ENCODE data around the gene PGPEP1.

Gene PGPEP1

DNA sequence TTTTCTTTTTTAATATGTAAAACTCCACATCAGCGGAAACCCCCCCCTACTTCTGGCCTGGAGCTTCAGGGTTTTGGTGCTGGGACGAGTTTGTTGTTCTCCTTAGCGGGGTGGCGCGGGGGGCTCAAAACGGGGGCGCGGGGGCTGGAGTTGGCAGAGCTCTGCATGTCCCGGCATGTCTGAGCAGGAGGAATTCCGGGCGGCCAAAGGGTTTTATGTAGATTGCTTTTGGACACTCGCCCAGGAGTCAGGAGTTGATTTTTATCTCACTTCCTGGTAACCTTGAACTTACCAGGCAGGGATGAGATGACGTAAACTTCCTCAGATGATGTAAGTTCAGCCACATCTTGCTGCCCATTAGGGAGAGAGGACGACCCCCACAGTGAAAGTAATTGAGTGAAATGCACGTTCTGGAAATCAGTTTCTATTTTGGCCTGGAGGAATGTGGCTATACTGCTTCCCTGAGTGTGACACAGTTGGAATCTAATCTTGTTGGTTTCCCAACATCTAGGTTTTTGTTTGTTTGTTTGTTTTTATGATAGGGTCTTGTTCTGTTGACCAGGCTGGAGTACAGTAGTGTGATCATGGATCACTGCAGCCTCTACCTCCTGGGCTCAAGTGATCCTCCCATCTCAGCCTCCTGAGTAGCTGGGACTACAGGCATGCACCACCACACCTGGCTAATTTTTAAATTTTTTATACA, 24.6 kb downstream of the PGPEP1 start:
- H3K9ac ChIP-seq (ENCODE audit: low read length) = peak overlapping the region; percentile 56
- no peaks in the 10 kb centered on the region for H3K27me3 ChIP-seq (ENCODE audit: low read depth, low read length)
- peaks cover 31% of the 10 kb centered on the region for H3K4me1 ChIP-seq (ENCODE audit: low read length)
- H3K4me2 ChIP-seq (ENCODE audit: low read length) = peak overlapping the region; percentile 58
- no peaks in the 10 kb centered on the region for H4K20me1 ChIP-seq (ENCODE audit: insufficient read depth, low read length)
- H3K27ac ChIP-seq (ENCODE audit: low read length) = peak overlapping the region; percentile 46
- no peaks in the 10 kb centered on the region for H3K79me2 ChIP-seq (ENCODE audit: low read length)
- TF ChIP-seq EZH2phosphoT487 (IDR thresholded peaks at IDR 0.05; ENCODE audit: low read depth) (no peak), CTCF (IDR thresholded peaks at IDR 0.05; ENCODE audit: low read depth, low read length) (no peak)
- H3K36me3 ChIP-seq (replicated peaks; ENCODE audit: low read depth, low read length) = peaks cover 3% of the 10 kb centered on the region
- H3K9me3 ChIP-seq (ENCODE audit: insufficient read depth, low read length) = no peaks in the 10 kb centered on the region
- peak overlapping the region; percentile 27 for H2AFZ ChIP-seq (ENCODE audit: low read depth, low read length)
- H3K4me3 ChIP-seq (ENCODE audit: low read length) = peak overlapping the region; percentile 56

- peak overlapping the region; percentile 46 for H3K27ac ChIP-seq (ENCODE audit: low read length)
Measured at GRCh38 chr19:18366021-18366435, 25.6 kb downstream of the PGPEP1 start.

DNA sequence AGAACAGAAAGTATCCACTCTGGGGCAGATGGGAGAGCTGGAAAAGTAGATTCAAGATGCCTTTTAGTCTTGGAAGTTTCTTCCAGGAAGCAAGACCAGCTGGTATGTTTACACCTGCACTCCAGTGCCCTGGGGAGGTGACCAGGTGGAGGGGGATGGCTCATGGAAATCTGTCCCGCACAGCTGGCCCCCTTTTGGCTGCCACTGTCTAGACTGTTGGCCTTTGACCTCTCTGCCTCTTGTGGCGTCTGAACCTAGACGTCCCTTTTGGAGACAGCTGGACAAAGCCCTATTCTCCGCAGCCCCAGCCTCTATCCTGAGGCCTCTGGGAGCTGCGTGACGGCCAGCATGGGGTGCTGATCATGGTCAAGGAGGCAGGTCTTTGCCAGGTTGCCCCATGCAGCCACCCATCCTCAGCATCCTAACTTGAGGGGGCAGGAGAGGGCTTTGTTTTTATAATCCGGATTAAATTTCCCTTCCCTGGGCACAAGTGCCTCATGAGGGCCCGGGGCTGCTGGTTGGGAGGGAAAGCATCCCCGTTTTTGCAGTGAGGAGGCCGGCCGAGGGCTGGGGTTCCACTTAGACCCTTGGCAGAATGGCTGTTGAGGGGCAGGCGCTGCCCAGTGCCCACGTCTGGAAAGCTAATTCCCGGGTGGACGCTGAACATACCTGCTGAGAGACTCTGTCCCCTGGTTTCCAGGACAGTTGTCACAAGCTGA, 28.3 kb downstream of the PGPEP1 start:
- Histone ChIP-seq H3K27ac (ENCODE audit: low read length) (no peak overlapping the region), H3K9ac (ENCODE audit: low read length) (no peak overlapping the region), H3K79me2 (ENCODE audit: low read length) (no peaks in the 10 kb centered on the region), H4K20me1 (ENCODE audit: insufficient read depth, low read length) (no peaks in the 10 kb centered on the region), H3K36me3 (replicated peaks; ENCODE audit: low read depth, low read length) (peaks cover 3% of the 10 kb centered on the region), H2AFZ (ENCODE audit: low read depth, low read length) (no peak overlapping the region), H3K4me1 (ENCODE audit: low read length) (peaks cover 47% of the 10 kb centered on the region), H3K9me3 (ENCODE audit: insufficient read depth, low read length) (no peaks in the 10 kb centered on the region), H3K4me2 (ENCODE audit: low read length) (no peak overlapping the region), H3K27me3 (ENCODE audit: low read depth, low read length) (no peaks in the 10 kb centered on the region), H3K4me3 (ENCODE audit: low read length) (no peak overlapping the region)
- TF ChIP-seq EZH2phosphoT487 (IDR thresholded peaks at IDR 0.05; ENCODE audit: low read depth) = no peak
- no peak for TF ChIP-seq CTCF (IDR thresholded peaks at IDR 0.05; ENCODE audit: low read depth, low read length)

More at GRCh38 chr19:18366021-18366435, 25.6 kb downstream of the PGPEP1 start:
- H3K9ac ChIP-seq (ENCODE audit: low read length) = peak overlapping the region; percentile 56; the same call in 1 of the 2 replicates
- peaks cover 34% of the 10 kb centered on the region for H3K4me1 ChIP-seq (ENCODE audit: low read length)
- no peaks in the 10 kb centered on the region for H3K27me3 ChIP-seq (ENCODE audit: low read depth, low read length)
- 0 out of 2 replicates have a peak overlapping the region, but pooled peaks have one; percentile 58 for H3K4me2 ChIP-seq (ENCODE audit: low read length)
- no peaks in the 10 kb centered on the region for H3K79me2 ChIP-seq (ENCODE audit: low read length)
- H4K20me1 ChIP-seq (ENCODE audit: insufficient read depth, low read length) = no peaks in the 10 kb centered on the region
- H2AFZ ChIP-seq (ENCODE audit: low read depth, low read length) = no peak overlapping the region
- no peak for TF ChIP-seq CTCF (IDR thresholded peaks at IDR 0.05; ENCODE audit: low read depth, low read length)
- TF ChIP-seq EZH2phosphoT487 (IDR thresholded peaks at IDR 0.05; ENCODE audit: low read depth) = no peak
- H3K9me3 ChIP-seq (ENCODE audit: insufficient read depth, low read length) = no peaks in the 10 kb centered on the region
- H3K4me3 ChIP-seq (ENCODE audit: low read length) = no peak overlapping the region
- H3K36me3 ChIP-seq (replicated peaks; ENCODE audit: low read depth, low read length) = peaks cover 3% of the 10 kb centered on the region

- Histone ChIP-seq H3K27ac (ENCODE audit: low read length) (peak overlapping the region; percentile 70), H4K20me1 (ENCODE audit: insufficient read depth, low read length) (no peaks in the 10 kb centered on the region), H3K4me2 (ENCODE audit: low read length) (peak overlapping the region; percentile 79), H2AFZ (ENCODE audit: low read depth, low read length) (no peak overlapping the region; the same call in 1 of the 2 replicates), H3K4me3 (ENCODE audit: low read length) (peak overlapping the region; percentile 57; the same call in 1 of the 2 replicates), H3K9me3 (ENCODE audit: insufficient read depth, low read length) (no peaks in the 10 kb centered on the region), H3K79me2 (ENCODE audit: low read length) (no peaks in the 10 kb centered on the region), H3K36me3 (replicated peaks; ENCODE audit: low read depth, low read length) (no peaks in the 10 kb centered on the region), H3K27me3 (ENCODE audit: low read depth, low read length) (no peaks in the 10 kb centered on the region), H3K4me1 (ENCODE audit: low read length) (peaks cover 59% of the 10 kb centered on the region), H3K9ac (ENCODE audit: low read length) (peak overlapping the region; percentile 68)
- TF ChIP-seq EZH2phosphoT487 (IDR thresholded peaks at IDR 0.05; ENCODE audit: low read depth) (no peak), CTCF (IDR thresholded peaks at IDR 0.05; ENCODE audit: low read depth, low read length) (no peak)
Measured at GRCh38 chr19:18373407-18373891, 33.1 kb downstream of the PGPEP1 start.
